ENCODE measurements around the gene RSPO3. TPM values are rescaled to one million over a fixed set of nuclear protein-coding genes. Genes with fewer than 3 reads are reported as not detected.
A peak's percentile ranks its signal among the peaks of the same experiment; 100 is the strongest.

RSPO3 gene
- total RNA-seq, 4 donors from 2014 or later, result 61.0 to 117 (median 79.6) TPM

GRCh38 chr6:127198549-127198948 is 80.1 kb downstream of the RSPO3 start:
- peaks cover 0 to 30% of the 10 kb centered on the region in 2 donors for H3K36me3 ChIP-seq
- H3K27ac ChIP-seq, result peak overlapping the region in 3 of 4 donors; percentile 12 to 31 (median 24)
- H3K9me3 ChIP-seq, result no peaks in the 10 kb centered on the region
- no peak overlapping the region for H3K4me3 ChIP-seq
- WGBS, 2 donors (ENCODE audit: low coverage in 1 of 2), result 68 to 81% methylated on average over 5 of the region's 5 CpGs
- TF ChIP-seq POLR2AphosphoS5 (IDR thresholded peaks at IDR 0.05) (peak; percentile 81), POLR2A (IDR thresholded peaks at IDR 0.05) (no peak)
- peaks cover 0 to 9% (median 0%) of the 10 kb centered on the region in 3 donors for H3K4me1 ChIP-seq
- peak; percentile 88 for ATAC-seq
- no peaks in the 10 kb centered on the region for H3K27me3 ChIP-seq

GRCh38 chr6:127199470-127199869 is 81.0 kb downstream of the RSPO3 start:
- H3K27me3 ChIP-seq, result no peaks in the 10 kb centered on the region
- H3K4me3 ChIP-seq, result no peak overlapping the region
- H3K27ac ChIP-seq, result no peak overlapping the region
- ATAC-seq, result no peak
- H3K4me1 ChIP-seq, result peaks cover 0 to 4% (median 0%) of the 10 kb centered on the region in 3 donors
- TF ChIP-seq EP300 (IDR thresholded peaks at IDR 0.05), result no peak
- peaks cover 0 to 30% of the 10 kb centered on the region in 2 donors for H3K36me3 ChIP-seq
- H3K9me3 ChIP-seq, result no peaks in the 10 kb centered on the region
- 64 to 87% methylated on average over 1 of the region's 1 CpG for WGBS, 2 donors (ENCODE audit: low coverage in 1 of 2)

- TF ChIP-seq POLR2A (IDR thresholded peaks at IDR 0.05), result no peak
- no peak for TF ChIP-seq EP300 (IDR thresholded peaks at IDR 0.05)
- TF ChIP-seq POLR2AphosphoS5 (IDR thresholded peaks at IDR 0.05), result no peak
- TF ChIP-seq CTCF (IDR thresholded peaks at IDR 0.05), result no peak
- no peak for ATAC-seq
- WGBS, 2 donors (ENCODE audit: low coverage in 1 of 2), result 93 to 95% methylated on average over 5 to 6 of the region's 8 CpGs
- Histone ChIP-seq H3K4me1 (peaks cover 0 to 4% (median 0%) of the 10 kb centered on the region in 3 donors), H3K27me3 (no peaks in the 10 kb centered on the region), H3K27ac (peak overlapping the region in 2 of 4 donors; percentile 3 to 12), H3K36me3 (peaks cover 0 to 30% of the 10 kb centered on the region in 2 donors), H3K4me3 (no peak overlapping the region), H3K9me3 (no peaks in the 10 kb centered on the region)
These were observed 81.6 kb downstream of the RSPO3 start for GRCh38 chr6:127200114-127200513.

- no peak for ATAC-seq
- 31 to 42% methylated on average over 2 of the region's 2 CpGs for WGBS, 2 donors (ENCODE audit: low coverage in 1 of 2)
- no peaks in the 10 kb centered on the region for H3K9me3 ChIP-seq
- peaks cover 0 to 4% (median 0%) of the 10 kb centered on the region in 3 donors for H3K4me1 ChIP-seq
- no peaks in the 10 kb centered on the region for H3K27me3 ChIP-seq
- TF ChIP-seq CTCF (IDR thresholded peaks at IDR 0.05), result no peak
- no peak for TF ChIP-seq EP300 (IDR thresholded peaks at IDR 0.05)
- TF ChIP-seq POLR2A (IDR thresholded peaks at IDR 0.05), result no peak
- TF ChIP-seq POLR2AphosphoS5 (IDR thresholded peaks at IDR 0.05), result no peak
- H3K36me3 ChIP-seq, result peaks cover 0 to 23% of the 10 kb centered on the region in 2 donors
- H3K27ac ChIP-seq, result no peak overlapping the region
- H3K4me3 ChIP-seq, result no peak overlapping the region
These were observed 82.8 kb downstream of the RSPO3 start for GRCh38 chr6:127201321-127201720.

GRCh38 chr6:127202676-127203075 is 84.2 kb downstream of the RSPO3 start:
- Histone ChIP-seq H3K9me3 (no peaks in the 10 kb centered on the region), H3K4me3 (no peak overlapping the region), H3K4me1 (no peaks in the 10 kb centered on the region), H3K36me3 (peaks cover 0 to 9% of the 10 kb centered on the region in 2 donors), H3K27ac (no peak overlapping the region), H3K27me3 (no peaks in the 10 kb centered on the region)
- ATAC-seq, result no peak
- no peak for TF ChIP-seq CTCF (IDR thresholded peaks at IDR 0.05)
- no peak for TF ChIP-seq POLR2A (IDR thresholded peaks at IDR 0.05)
- TF ChIP-seq EP300 (IDR thresholded peaks at IDR 0.05), result no peak
- TF ChIP-seq POLR2AphosphoS5 (IDR thresholded peaks at IDR 0.05), result no peak

- WGBS, 2 donors (ENCODE audit: low coverage in 1 of 2), result 76 to 100% methylated on average over 1 of the region's 1 CpG
- ATAC-seq, result no peak
- Histone ChIP-seq H3K27ac (no peak overlapping the region), H3K4me1 (no peaks in the 10 kb centered on the region), H3K9me3 (no peaks in the 10 kb centered on the region), H3K36me3 (no peaks in the 10 kb centered on the region), H3K27me3 (no peaks in the 10 kb centered on the region), H3K4me3 (no peak overlapping the region)
- TF ChIP-seq CTCF (IDR thresholded peaks at IDR 0.05) (no peak), POLR2A (IDR thresholded peaks at IDR 0.05) (no peak), POLR2AphosphoS5 (IDR thresholded peaks at IDR 0.05) (no peak), EP300 (IDR thresholded peaks at IDR 0.05) (no peak)
These were observed 85.8 kb downstream of the RSPO3 start for GRCh38 chr6:127204281-127204680.
